IPS DF 6.9 (cell line): ENCODE results near the gene MTERF1.

Experiments used
- DNase-seq: peaks from one replicate; pipeline ENCODE4 v3.0.0-alpha.2; 2013; ENCODE audit warnings: low read depth, low spot score
- H3K27ac ChIP-seq: one replicate; pipeline ENCODE4 v1.5.1; 2013; ENCODE audit warnings: low read length, control low read depth
- H3K27me3 ChIP-seq: 2 replicates; pipeline ENCODE4 v1.6.1; 2013; ENCODE audit warnings: mild to moderate bottlenecking, low read length; ENCODE audit not compliant: control insufficient read depth, insufficient read depth
- H3K36me3 ChIP-seq: 2 replicates; pipeline ENCODE4 v1.6.1; 2013; ENCODE audit warnings: low read length; ENCODE audit not compliant: control insufficient read depth, insufficient read depth
- H3K4me1 ChIP-seq: 2 replicates; pipeline ENCODE4 v1.6.1; 2013; ENCODE audit warnings: low read length; ENCODE audit not compliant: control insufficient read depth, insufficient read depth
- H3K4me3 ChIP-seq: 2 replicates; pipeline ENCODE4 v1.5.1; 2013; ENCODE audit warnings: mild to moderate bottlenecking, low read length
- H3K9me3 ChIP-seq: 2 replicates; pipeline ENCODE4 v1.6.1; 2013; ENCODE audit warnings: low read length, inconsistent platforms; ENCODE audit not compliant: control insufficient read depth, insufficient read depth
- WGBS: extraction: QIAGEN DNeasy Blood & Tissue Kit; methylation state at CpG from one replicate; pipeline ENCODE4 v1.1.7; 2013; ENCODE audit warnings: mixed read lengths, missing lambda C conversion rate; ENCODE audit not compliant: insufficient read length, insufficient coverage; 5-methylcytosine and 5-hydroxymethylcytosine counted together

The MTERF1 gene

GRCh38 chr7:91852263-91852741 is 28.2 kb downstream of the MTERF1 start:
- Histone ChIP-seq H3K4me1 (0 out of 2 replicates have a peak, but pooled peaks cover 1% of the 10 kb centered on the region), H3K9me3 (no peaks in the 10 kb centered on the region), H3K36me3 (no peaks in the 10 kb centered on the region), H3K4me3 (no peak overlapping the region), H3K27me3 (no peaks in the 10 kb centered on the region), H3K27ac (no peak overlapping the region)
- no peak for DNase-seq

- H3K4me3 ChIP-seq: no peak overlapping the region
- no peak for DNase-seq
- H3K9me3 ChIP-seq: no peaks in the 10 kb centered on the region
- no peaks in the 10 kb centered on the region for H3K27me3 ChIP-seq
- H3K4me1 ChIP-seq: 0 out of 2 replicates have a peak, but pooled peaks cover 1% of the 10 kb centered on the region
- H3K27ac ChIP-seq: no peak overlapping the region
- H3K36me3 ChIP-seq: no peaks in the 10 kb centered on the region
Observed at GRCh38 chr7:91850455-91850854, 30.0 kb downstream of the MTERF1 start.

- H3K4me1 ChIP-seq: 0 out of 2 replicates have a peak, but pooled peaks cover 1% of the 10 kb centered on the region
- H3K27ac ChIP-seq: no peak overlapping the region
- no peaks in the 10 kb centered on the region for H3K27me3 ChIP-seq
- DNase-seq: no peak
- no peak overlapping the region for H3K4me3 ChIP-seq
- no CpG with 5 or more reads among the region's 4 CpGs for WGBS
- H3K36me3 ChIP-seq: no peaks in the 10 kb centered on the region
- no peaks in the 10 kb centered on the region for H3K9me3 ChIP-seq
Observed at GRCh38 chr7:91847876-91848588, 32.5 kb downstream of the MTERF1 start.

GRCh38 chr7:91847231-91847630 is 33.3 kb downstream of the MTERF1 start:
- Histone ChIP-seq H3K4me1 (0 out of 2 replicates have a peak, but pooled peaks cover 1% of the 10 kb centered on the region), H3K9me3 (no peaks in the 10 kb centered on the region), H3K27me3 (no peaks in the 10 kb centered on the region), H3K36me3 (no peaks in the 10 kb centered on the region), H3K27ac (no peak overlapping the region), H3K4me3 (no peak overlapping the region)
- DNase-seq: no peak
- no CpG with 5 or more reads among the region's 4 CpGs for WGBS

GRCh38 chr7:91846436-91846835 is 34.1 kb downstream of the MTERF1 start:
- Histone ChIP-seq H3K4me3 (no peak overlapping the region), H3K9me3 (peaks cover 2% of the 10 kb centered on the region; the same call in 1 of the 2 replicates), H3K27ac (no peak overlapping the region), H3K4me1 (0 out of 2 replicates have a peak, but pooled peaks cover 1% of the 10 kb centered on the region), H3K36me3 (no peaks in the 10 kb centered on the region), H3K27me3 (no peaks in the 10 kb centered on the region)
- no peak for DNase-seq

GRCh38 chr7:91843831-91844230 is 36.7 kb downstream of the MTERF1 start:
- WGBS: no CpG with 5 or more reads among the region's 2 CpGs
- DNase-seq: no peak
- Histone ChIP-seq H3K4me3 (no peak overlapping the region), H3K9me3 (peaks cover 2% of the 10 kb centered on the region; the same call in 1 of the 2 replicates), H3K36me3 (no peaks in the 10 kb centered on the region), H3K27me3 (no peaks in the 10 kb centered on the region), H3K4me1 (0 out of 2 replicates have a peak, but pooled peaks cover 1% of the 10 kb centered on the region), H3K27ac (no peak overlapping the region)

GRCh38 chr7:91838439-91838838 is 42.1 kb downstream of the MTERF1 start:
- Histone ChIP-seq H3K4me3 (no peak overlapping the region), H3K4me1 (no peaks in the 10 kb centered on the region), H3K9me3 (peaks cover 2% of the 10 kb centered on the region; the same call in 1 of the 2 replicates), H3K36me3 (no peaks in the 10 kb centered on the region), H3K27me3 (no peaks in the 10 kb centered on the region), H3K27ac (no peak overlapping the region)
- DNase-seq: no peak
- WGBS: no CpG with 5 or more reads among the region's 2 CpGs

- H3K36me3 ChIP-seq: no peaks in the 10 kb centered on the region
- H3K27ac ChIP-seq: no peak overlapping the region
- WGBS: no CpG with 5 or more reads among the region's 4 CpGs
- no peaks in the 10 kb centered on the region for H3K27me3 ChIP-seq
- H3K4me1 ChIP-seq: no peaks in the 10 kb centered on the region
- H3K9me3 ChIP-seq: peaks cover 2% of the 10 kb centered on the region; the same call in 1 of the 2 replicates
- DNase-seq: no peak
- no peak overlapping the region for H3K4me3 ChIP-seq
Observed at GRCh38 chr7:91837397-91838070, 43.0 kb downstream of the MTERF1 start.

GRCh38 chr7:91835826-91836368 is 44.6 kb downstream of the MTERF1 start:
- no peak for DNase-seq
- no peaks in the 10 kb centered on the region for H3K4me1 ChIP-seq
- H3K9me3 ChIP-seq: no peaks in the 10 kb centered on the region
- no peak overlapping the region for H3K27ac ChIP-seq
- no CpG with 5 or more reads among the region's 2 CpGs for WGBS
- no peaks in the 10 kb centered on the region for H3K36me3 ChIP-seq
- no peaks in the 10 kb centered on the region for H3K27me3 ChIP-seq
- no peak overlapping the region for H3K4me3 ChIP-seq

- H3K36me3 ChIP-seq: no peaks in the 10 kb centered on the region
- no peak for DNase-seq
- no CpG with 5 or more reads among the region's 2 CpGs for WGBS
- no peaks in the 10 kb centered on the region for H3K27me3 ChIP-seq
- no peaks in the 10 kb centered on the region for H3K9me3 ChIP-seq
- no peak overlapping the region for H3K4me3 ChIP-seq
- H3K27ac ChIP-seq: no peak overlapping the region
- H3K4me1 ChIP-seq: no peaks in the 10 kb centered on the region
Observed at GRCh38 chr7:91835091-91835825, 45.2 kb downstream of the MTERF1 start.
